Vagina (tissue), 2 donors: ENCODE measurements around the gene BUB1B. TPM values are rescaled to one million over a fixed set of nuclear protein-coding genes. Genes with fewer than 3 reads are reported as not detected.
"Not testable (repeated sequence)": the region's sequence is repeated elsewhere in the genome, so short reads cannot be mapped to it uniquely, and the experiment has no call there.

Experiments used
- DNase-seq, 2 donors: peaks; one replicate each; pipeline ENCODE4 v3.0.0-alpha.2; 2017; ENCODE audit errors: extremely low spot score in 2 of 2
- H3K27ac ChIP-seq: fragments of 200-600 bp; sonication (generic); one replicate; pipeline ENCODE4 v1.5.1; 2019
- H3K27me3 ChIP-seq: fragments of 200-600 bp; sonication (generic); one replicate; pipeline ENCODE4 v1.5.1; 2019
- H3K36me3 ChIP-seq, 2 donors: fragments of 200-600 bp; sonication (generic); one replicate each; pipeline ENCODE4 v1.5.1; 2017 to 2019
- H3K4me1 ChIP-seq: fragments of 200-600 bp; sonication (generic); one replicate; pipeline ENCODE4 v1.5.1; 2019
- H3K4me3 ChIP-seq, 2 donors: fragments of 200-600 bp; sonication (generic); 1 replicate in 1 of 2; 2 replicates in 1 of 2; pipeline ENCODE4 v1.5.1; 2016 to 2019
- H3K9me3 ChIP-seq: fragments of 200-600 bp; sonication (generic); one replicate; pipeline ENCODE4 v1.5.1; 2019
- POLR2A ChIP-seq, 2 donors: fragments of 450-650 bp; IDR thresholded peaks; one replicate each; pipeline ENCODE4 v1.6.1; 2017; ENCODE audit warnings: antibody characterized with exemption in 2 of 2, mild to moderate bottlenecking in 2 of 2, moderate library complexity in 2 of 2
- POLR2AphosphoS5 ChIP-seq, 2 donors: sonication (generic); formaldehyde crosslinking; IDR thresholded peaks; one replicate each; pipeline ENCODE4 v1.9.0; 2017; ENCODE audit warnings: antibody characterized with exemption in 2 of 2, mild to moderate bottlenecking in 2 of 2, low read depth in 1 of 2; ENCODE audit not compliant: insufficient read depth in 1 of 2
- intact Hi-C: fragments of 100-400 bp; cut with DNase I; formaldehyde crosslinking; loops from one replicate; pipeline ENCODE4 v1.15.1; 2023
- total RNA-seq: library from RNA; depleted of rRNA; stranded (reverse); fragments of >200 nt; gene quantifications from one replicate; pipeline ENCODE4 v1.2.3, GENCODE V29; 2016
- TF ChIP-seq, protein P1 (sequence below), 3 experiments: fragments of 450-650 bp in 2 of 3; fragments of 200-600 bp in 1 of 3; sonication (generic) in 1 of 3; IDR thresholded peaks; one replicate each; pipeline ENCODE4 v1.5.1; 2017 to 2019; ENCODE audit warnings: antibody characterized with exemption in 3 of 3, mild to moderate bottlenecking in 2 of 3, moderate library complexity in 2 of 3

The BUB1B gene
- 5.6 TPM for total RNA-seq

DNA sequence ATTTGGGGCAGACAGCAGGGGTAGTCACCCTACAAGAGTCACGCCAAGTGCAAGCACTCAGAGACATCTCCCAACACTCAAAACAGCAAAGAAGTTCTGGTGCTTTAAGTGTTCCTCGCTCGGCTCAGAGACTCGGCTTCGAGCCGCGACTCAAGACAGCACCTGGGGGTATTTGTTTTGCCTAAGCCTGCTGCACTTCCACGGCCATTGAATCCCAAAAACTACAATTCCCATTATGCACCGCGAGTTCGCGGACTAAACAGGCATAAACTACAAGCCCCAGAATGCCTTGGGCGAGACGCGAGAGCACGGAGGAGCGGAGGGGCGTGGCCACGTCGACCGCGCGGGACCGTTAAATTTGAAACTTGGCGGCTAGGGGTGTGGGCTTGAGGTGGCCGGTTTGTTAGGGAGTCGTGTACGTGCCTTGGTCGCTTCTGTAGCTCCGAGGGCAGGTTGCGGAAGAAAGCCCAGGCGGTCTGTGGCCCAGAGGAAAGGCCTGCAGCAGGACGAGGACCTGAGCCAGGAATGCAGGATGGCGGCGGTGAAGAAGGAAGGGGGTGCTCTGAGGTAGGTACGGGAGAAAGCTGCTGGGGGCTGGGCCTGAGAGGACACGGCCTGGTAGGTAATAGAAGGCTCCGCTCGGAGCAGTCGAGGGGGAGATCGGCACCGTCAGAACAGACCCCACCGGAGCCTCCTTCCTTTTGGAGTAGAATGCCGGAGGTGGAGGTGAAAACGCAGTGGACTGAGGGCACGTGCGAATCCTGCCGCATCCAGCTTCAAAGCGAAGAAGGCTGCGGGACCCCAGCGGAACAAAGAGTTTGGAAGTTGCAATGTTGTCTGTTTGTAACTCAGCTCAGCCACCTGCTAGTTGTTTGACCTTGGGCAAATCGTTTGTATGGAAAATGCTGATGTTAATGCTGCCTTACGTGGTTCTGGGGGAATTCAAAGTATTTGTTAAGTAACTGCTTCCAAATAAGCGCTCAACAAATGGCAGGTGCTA lies at the start of gene BUB1B:
BUB1B (plus strand) TSS at position 381 of the 1,000 bp plus-strand sequence; CDS start at position 533, 152 bp downstream.
- Histone ChIP-seq H3K36me3 (no peaks in the 10 kb centered on the region), H3K9me3 (no peaks in the 10 kb centered on the region), H3K27me3 (no peaks in the 10 kb centered on the region), H3K4me3 (peak within 1 kb of the TSS; percentile 36 to 53), H3K4me1 (peaks cover 11% of the 10 kb centered on the region), H3K27ac (no peak within 1 kb of the TSS)
- DNase-seq = no peak
- intact Hi-C loops = no loop called here
- TF ChIP-seq POLR2AphosphoS5 (IDR thresholded peaks at IDR 0.05; ENCODE audit: insufficient read depth in 1 of 2, low read depth in 1 of 2) (peak; percentile 72 to 98), POLR2A (IDR thresholded peaks at IDR 0.05) (no peak)
- TF ChIP-seq, protein P1, sequence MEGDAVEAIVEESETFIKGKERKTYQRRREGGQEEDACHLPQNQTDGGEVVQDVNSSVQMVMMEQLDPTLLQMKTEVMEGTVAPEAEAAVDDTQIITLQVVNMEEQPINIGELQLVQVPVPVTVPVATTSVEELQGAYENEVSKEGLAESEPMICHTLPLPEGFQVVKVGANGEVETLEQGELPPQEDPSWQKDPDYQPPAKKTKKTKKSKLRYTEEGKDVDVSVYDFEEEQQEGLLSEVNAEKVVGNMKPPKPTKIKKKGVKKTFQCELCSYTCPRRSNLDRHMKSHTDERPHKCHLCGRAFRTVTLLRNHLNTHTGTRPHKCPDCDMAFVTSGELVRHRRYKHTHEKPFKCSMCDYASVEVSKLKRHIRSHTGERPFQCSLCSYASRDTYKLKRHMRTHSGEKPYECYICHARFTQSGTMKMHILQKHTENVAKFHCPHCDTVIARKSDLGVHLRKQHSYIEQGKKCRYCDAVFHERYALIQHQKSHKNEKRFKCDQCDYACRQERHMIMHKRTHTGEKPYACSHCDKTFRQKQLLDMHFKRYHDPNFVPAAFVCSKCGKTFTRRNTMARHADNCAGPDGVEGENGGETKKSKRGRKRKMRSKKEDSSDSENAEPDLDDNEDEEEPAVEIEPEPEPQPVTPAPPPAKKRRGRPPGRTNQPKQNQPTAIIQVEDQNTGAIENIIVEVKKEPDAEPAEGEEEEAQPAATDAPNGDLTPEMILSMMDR (IDR thresholded peaks at IDR 0.05) = no peak

GRCh38 chr15:40111888-40112287 lies 49.0 kb upstream of the BUB1B start:
- TF ChIP-seq POLR2AphosphoS5 (IDR thresholded peaks at IDR 0.05; ENCODE audit: insufficient read depth in 1 of 2, low read depth in 1 of 2) = no peak
- no peak for TF ChIP-seq POLR2A (IDR thresholded peaks at IDR 0.05)
- TF ChIP-seq, protein P1 (IDR thresholded peaks at IDR 0.05) = no peak
- no peak overlapping the region for H3K4me3 ChIP-seq
- H3K27ac ChIP-seq = no peak overlapping the region
- H3K4me1 ChIP-seq = peaks cover 24% of the 10 kb centered on the region
- no peaks in the 10 kb centered on the region for H3K36me3 ChIP-seq
- H3K27me3 ChIP-seq = no peaks in the 10 kb centered on the region
- DNase-seq = no peak
- intact Hi-C loops = no loop called here
- no peaks in the 10 kb centered on the region for H3K9me3 ChIP-seq

DNA sequence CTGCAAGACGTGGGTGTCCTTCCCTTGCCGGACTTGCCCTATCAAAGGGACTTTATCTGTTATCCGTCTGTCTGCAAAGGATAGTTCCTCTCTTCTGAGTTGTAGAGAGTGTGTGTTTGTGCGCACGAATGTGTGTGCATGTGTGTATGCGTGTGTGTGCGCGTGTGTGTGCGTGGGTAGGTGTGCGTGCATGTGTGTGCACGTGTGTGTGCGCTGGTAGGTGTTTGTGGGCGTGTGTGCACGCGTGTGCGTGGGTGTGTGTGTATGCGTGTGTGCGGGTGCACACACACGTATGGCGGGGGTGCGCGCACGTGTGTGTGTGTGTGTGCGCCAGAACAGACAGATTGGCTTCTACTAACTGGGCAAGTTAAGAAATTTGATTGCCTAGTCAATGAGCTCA lies 48.1 kb upstream of the BUB1B start:
- no peak overlapping the region for H3K27ac ChIP-seq
- H3K9me3 ChIP-seq = no peaks in the 10 kb centered on the region
- H3K4me1 ChIP-seq = peaks cover 15% of the 10 kb centered on the region
- no peaks in the 10 kb centered on the region for H3K27me3 ChIP-seq
- no peak overlapping the region for H3K4me3 ChIP-seq
- no peak for DNase-seq
- H3K36me3 ChIP-seq = no peaks in the 10 kb centered on the region
- intact Hi-C loops = no loop called here
- TF ChIP-seq POLR2AphosphoS5 (IDR thresholded peaks at IDR 0.05; ENCODE audit: insufficient read depth in 1 of 2, low read depth in 1 of 2) (no peak), POLR2A (IDR thresholded peaks at IDR 0.05) (no peak)
- TF ChIP-seq, protein P1 (IDR thresholded peaks at IDR 0.05) = no peak

- peaks cover 7% of the 10 kb centered on the region for H3K4me1 ChIP-seq
- H3K4me3 ChIP-seq = no peak overlapping the region
- H3K9me3 ChIP-seq = no peaks in the 10 kb centered on the region
- H3K27ac ChIP-seq = no peak overlapping the region
- no peaks in the 10 kb centered on the region for H3K27me3 ChIP-seq
- no peak for TF ChIP-seq POLR2AphosphoS5 (IDR thresholded peaks at IDR 0.05; ENCODE audit: insufficient read depth in 1 of 2, low read depth in 1 of 2)
- no peak for TF ChIP-seq POLR2A (IDR thresholded peaks at IDR 0.05)
- TF ChIP-seq, protein P1 (IDR thresholded peaks at IDR 0.05) = no peak
- intact Hi-C loops = no loop called here
- no peaks in the 10 kb centered on the region for H3K36me3 ChIP-seq
- no peak for DNase-seq
These were observed 46.7 kb upstream of the BUB1B start for GRCh38 chr15:40114218-40114617.

DNA sequence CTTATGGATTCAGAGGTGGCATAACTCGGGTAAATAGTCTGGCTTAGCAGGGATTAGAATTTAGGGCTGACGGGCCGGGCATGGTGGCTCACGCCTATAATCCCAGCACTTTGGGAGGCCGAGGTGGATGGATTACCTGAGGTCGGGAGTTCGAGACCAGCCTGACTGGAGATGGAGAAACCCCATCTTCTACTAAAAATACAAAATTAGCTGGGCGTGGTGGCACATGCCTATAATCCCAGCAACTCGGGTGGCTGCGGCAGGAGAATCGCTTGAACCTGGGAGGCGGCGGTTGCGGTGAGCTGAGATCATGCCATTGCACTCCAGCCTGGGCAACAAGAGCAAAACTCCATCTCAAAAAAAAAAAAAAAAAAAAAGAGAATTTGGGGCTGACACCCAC lies 45.8 kb upstream of the BUB1B start:
- H3K27ac ChIP-seq, H3K4me3 ChIP-seq, H3K9me3 ChIP-seq, intact Hi-C loops, DNase-seq, H3K36me3 ChIP-seq, H3K4me1 ChIP-seq, H3K27me3 ChIP-seq: not testable (repeated sequence)
